ENCODE measurements around the gene DDAH1. TPM values are rescaled to one million over a fixed set of nuclear protein-coding genes. Genes with fewer than 3 reads are reported as not detected.

Gene DDAH1
- total RNA-seq, 4 donors from 2014 or later, result 17.5 to 64.2 (median 40.0) TPM

DNA sequence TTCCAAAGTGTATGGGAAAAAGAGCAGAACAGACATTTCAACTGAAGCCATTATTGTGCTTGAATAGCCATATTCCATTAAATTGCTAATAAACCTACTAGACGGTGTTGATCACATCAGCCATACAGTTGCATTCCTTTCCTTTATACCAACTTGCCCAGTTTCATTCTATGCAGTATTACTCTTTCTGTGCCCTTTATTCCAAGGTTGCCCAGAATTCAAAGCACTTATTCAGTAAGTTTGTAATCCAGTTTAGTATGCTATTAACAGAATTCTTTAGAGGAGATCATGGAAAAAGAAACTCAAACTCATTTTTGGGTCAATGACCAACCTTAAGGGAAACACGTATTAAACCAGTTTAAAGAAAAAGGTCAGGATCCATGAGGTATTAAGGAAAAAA is 89.5 kb downstream of the DDAH1 start:
- WGBS, 2 donors, result 91 to 94% methylated on average over 2 of the region's 2 CpGs
- Histone ChIP-seq H3K36me3 (no peaks in the 10 kb centered on the region), H3K27ac (no peak overlapping the region), H3K27me3 (no peaks in the 10 kb centered on the region), H3K9me3 (no peaks in the 10 kb centered on the region), H3K4me1 (peaks cover 0 to 10% of the 10 kb centered on the region in 2 donors), H3K4me3 (replicated peaks in 1 of 3) (no peak overlapping the region)
- no peak for TF ChIP-seq POLR2A (IDR thresholded peaks at IDR 0.05)
- TF ChIP-seq, protein P1, sequence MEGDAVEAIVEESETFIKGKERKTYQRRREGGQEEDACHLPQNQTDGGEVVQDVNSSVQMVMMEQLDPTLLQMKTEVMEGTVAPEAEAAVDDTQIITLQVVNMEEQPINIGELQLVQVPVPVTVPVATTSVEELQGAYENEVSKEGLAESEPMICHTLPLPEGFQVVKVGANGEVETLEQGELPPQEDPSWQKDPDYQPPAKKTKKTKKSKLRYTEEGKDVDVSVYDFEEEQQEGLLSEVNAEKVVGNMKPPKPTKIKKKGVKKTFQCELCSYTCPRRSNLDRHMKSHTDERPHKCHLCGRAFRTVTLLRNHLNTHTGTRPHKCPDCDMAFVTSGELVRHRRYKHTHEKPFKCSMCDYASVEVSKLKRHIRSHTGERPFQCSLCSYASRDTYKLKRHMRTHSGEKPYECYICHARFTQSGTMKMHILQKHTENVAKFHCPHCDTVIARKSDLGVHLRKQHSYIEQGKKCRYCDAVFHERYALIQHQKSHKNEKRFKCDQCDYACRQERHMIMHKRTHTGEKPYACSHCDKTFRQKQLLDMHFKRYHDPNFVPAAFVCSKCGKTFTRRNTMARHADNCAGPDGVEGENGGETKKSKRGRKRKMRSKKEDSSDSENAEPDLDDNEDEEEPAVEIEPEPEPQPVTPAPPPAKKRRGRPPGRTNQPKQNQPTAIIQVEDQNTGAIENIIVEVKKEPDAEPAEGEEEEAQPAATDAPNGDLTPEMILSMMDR (IDR thresholded peaks at IDR 0.05), result no peak
- DNase-seq, result no peak
- intact Hi-C loops (cut with DNase I), result no loop called here

DNA sequence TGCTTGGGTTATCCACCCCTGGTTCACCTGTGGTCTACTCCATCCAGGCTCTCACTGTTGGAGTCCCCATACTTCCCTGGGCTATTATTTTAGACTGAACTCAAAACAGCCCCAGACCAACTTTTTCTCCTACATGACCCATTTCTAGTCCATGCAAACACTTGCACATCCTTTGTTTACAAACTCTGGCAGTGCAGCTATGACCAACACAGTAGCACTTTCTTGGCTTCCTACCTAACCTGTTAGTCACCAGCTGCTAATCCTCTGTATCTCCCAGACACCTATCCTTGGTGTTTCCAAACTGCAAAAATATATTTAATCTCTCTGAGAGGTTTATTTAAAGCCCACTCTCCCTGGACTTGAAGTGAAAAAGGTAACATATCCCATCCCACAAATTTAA is 90.8 kb downstream of the DDAH1 start:
- DNase-seq, result no peak
- no peaks in the 10 kb centered on the region for H3K27me3 ChIP-seq
- H3K36me3 ChIP-seq, result no peaks in the 10 kb centered on the region
- H3K4me3 ChIP-seq (replicated peaks in 1 of 3), result no peak overlapping the region
- no peak overlapping the region for H3K27ac ChIP-seq
- intact Hi-C loops (cut with DNase I), result no loop called here
- TF ChIP-seq, protein P1 (IDR thresholded peaks at IDR 0.05), result no peak
- TF ChIP-seq POLR2A (IDR thresholded peaks at IDR 0.05), result no peak
- no peaks in the 10 kb centered on the region for H3K9me3 ChIP-seq
- H3K4me1 ChIP-seq, result peaks cover 0 to 10% of the 10 kb centered on the region in 2 donors

DNA sequence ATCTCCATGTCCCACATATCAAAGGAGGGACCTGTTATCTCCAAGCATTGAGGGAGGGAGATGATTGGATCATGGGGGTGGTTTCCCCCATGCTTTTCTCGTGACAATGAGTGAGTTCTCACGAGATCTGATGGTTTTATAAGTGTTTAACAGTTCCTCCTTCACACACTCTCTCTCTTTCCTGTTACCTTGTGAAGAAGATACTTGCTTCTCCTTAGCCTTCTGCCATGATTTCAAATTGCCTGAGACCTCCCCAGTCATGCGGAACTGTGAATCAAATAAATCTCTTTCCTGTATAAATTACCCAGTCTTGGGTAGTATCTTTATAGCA is 91.6 kb downstream of the DDAH1 start:
- no peak for DNase-seq
- Histone ChIP-seq H3K4me3 (replicated peaks in 1 of 3) (no peak overlapping the region), H3K36me3 (no peaks in the 10 kb centered on the region), H3K27ac (no peak overlapping the region), H3K4me1 (peaks cover 0 to 10% of the 10 kb centered on the region in 2 donors), H3K27me3 (no peaks in the 10 kb centered on the region), H3K9me3 (no peaks in the 10 kb centered on the region)
- no peak for TF ChIP-seq POLR2A (IDR thresholded peaks at IDR 0.05)
- TF ChIP-seq, protein P1 (IDR thresholded peaks at IDR 0.05), result no peak
- intact Hi-C loops (cut with DNase I), result no loop called here
- 59 to 60% methylated on average over 3 of the region's 3 CpGs for WGBS, 2 donors

DNA sequence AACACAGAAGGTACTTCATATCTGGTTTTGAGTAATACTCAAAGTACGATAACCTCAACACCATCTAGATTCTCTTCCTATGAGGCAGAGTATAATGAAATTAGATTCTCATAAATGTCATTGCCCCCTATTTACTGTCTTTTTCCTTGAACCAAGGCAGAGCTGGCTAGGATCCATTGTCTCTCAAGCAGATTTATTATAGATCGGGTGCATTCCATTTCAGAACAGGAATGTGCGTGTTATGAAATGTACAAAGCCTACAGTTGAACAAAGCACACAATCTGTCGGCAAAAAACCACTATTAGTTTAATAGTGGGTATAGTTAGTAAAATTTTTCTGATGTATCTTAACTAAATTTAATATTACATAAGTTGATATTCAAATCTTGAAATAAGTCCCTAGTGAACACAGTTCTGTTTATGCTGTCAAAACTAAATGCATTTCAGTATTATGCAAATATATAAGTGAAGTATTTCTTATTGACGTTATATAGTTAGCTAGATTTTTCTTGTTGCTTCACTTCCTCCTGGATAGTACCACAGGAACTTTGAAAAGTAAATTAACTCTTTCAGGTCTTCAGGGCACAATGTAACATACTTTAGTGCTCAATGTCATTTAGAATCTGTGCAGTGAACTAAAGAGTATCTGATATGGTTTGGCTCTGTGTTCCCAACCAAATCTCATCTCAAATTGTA is 92.1 kb downstream of the DDAH1 start:
- Histone ChIP-seq H3K27me3 (no peaks in the 10 kb centered on the region), H3K4me1 (peaks cover 0 to 10% of the 10 kb centered on the region in 2 donors), H3K4me3 (replicated peaks in 1 of 3) (no peak overlapping the region), H3K36me3 (no peaks in the 10 kb centered on the region), H3K27ac (no peak overlapping the region), H3K9me3 (no peaks in the 10 kb centered on the region)
- no peak for DNase-seq
- intact Hi-C loops (cut with DNase I), result no loop called here
- WGBS, 2 donors, result 37 to 46% methylated on average over 5 of the region's 5 CpGs
- no peak for TF ChIP-seq POLR2A (IDR thresholded peaks at IDR 0.05)
- TF ChIP-seq, protein P1 (IDR thresholded peaks at IDR 0.05), result no peak

DNA sequence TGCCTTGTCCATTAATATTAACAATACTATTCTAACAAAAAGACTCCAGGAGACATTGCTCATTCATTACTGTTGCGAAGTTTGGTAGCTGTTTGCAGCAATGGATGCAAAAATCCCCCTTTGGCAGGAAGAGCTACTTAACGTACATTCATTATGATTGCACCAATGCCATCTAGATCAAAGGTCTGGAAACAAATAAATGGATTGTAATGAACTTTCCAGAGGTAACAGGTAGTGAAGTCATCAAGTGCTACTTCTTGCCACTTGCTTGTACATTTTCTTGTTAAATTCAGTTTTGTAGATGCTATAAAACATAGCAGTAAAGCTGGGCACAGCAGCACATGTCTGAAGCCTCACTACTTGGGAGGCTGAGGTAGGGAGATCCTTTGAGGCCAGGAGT is 93.9 kb downstream of the DDAH1 start:
- no peak for DNase-seq
- Histone ChIP-seq H3K36me3 (no peaks in the 10 kb centered on the region), H3K27ac (no peak overlapping the region), H3K4me3 (replicated peaks in 1 of 3) (no peak overlapping the region), H3K4me1 (peaks cover 0 to 10% of the 10 kb centered on the region in 2 donors), H3K27me3 (no peaks in the 10 kb centered on the region), H3K9me3 (no peaks in the 10 kb centered on the region)
- TF ChIP-seq, protein P1 (IDR thresholded peaks at IDR 0.05), result no peak
- no peak for TF ChIP-seq POLR2A (IDR thresholded peaks at IDR 0.05)
- WGBS, 2 donors, result 76 to 93% methylated on average over 2 of the region's 2 CpGs
- intact Hi-C loops (cut with DNase I), result no loop called here
